ENCODE data around the gene EHD1. TPM values are rescaled to one million over a fixed set of nuclear protein-coding genes. Genes with fewer than 3 reads are reported as not detected.

The EHD1 gene
- total RNA-seq, 1 donor from 2014 or later, result 111 TPM

DNA sequence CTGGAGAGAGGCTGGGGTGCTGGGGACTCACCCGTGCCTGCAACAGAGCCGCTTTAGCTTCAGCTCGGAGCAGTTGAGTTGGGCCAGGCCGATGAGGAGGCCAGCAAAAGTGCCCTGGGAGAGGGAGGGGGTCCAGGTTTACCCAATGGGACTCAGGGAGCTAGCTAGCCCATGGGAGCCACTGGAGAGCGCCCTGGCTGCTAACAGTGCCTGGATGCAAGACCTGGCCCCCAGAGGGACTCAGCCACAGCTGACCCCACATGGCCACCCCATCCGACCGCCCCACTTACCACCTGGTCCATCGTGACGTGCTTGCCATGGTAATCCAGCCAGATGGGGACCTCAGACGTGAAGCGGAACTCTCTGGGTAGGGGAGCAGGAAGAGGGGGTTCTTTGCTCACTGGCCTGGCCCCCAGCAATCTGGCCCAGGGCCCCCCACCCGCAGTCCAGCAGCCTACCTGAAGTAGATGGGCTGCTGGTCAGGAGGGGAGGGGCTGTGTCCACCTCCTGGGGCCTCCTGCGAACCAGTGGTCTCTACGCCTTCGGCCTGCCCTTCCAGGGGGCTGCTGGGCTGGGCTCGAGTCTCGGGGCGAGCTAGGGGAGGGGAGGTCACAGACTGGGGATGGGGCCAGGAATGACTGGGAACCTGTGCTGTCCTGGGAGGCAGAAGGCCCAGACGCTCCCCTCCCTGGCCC lies 19.1 kb upstream of the EHD1 start:
- H3K4me1 Mint-ChIP-seq (ENCODE audit: low read depth), result no peaks in the 10 kb centered on the region
- TF ChIP-seq, protein P1, sequence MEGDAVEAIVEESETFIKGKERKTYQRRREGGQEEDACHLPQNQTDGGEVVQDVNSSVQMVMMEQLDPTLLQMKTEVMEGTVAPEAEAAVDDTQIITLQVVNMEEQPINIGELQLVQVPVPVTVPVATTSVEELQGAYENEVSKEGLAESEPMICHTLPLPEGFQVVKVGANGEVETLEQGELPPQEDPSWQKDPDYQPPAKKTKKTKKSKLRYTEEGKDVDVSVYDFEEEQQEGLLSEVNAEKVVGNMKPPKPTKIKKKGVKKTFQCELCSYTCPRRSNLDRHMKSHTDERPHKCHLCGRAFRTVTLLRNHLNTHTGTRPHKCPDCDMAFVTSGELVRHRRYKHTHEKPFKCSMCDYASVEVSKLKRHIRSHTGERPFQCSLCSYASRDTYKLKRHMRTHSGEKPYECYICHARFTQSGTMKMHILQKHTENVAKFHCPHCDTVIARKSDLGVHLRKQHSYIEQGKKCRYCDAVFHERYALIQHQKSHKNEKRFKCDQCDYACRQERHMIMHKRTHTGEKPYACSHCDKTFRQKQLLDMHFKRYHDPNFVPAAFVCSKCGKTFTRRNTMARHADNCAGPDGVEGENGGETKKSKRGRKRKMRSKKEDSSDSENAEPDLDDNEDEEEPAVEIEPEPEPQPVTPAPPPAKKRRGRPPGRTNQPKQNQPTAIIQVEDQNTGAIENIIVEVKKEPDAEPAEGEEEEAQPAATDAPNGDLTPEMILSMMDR (IDR thresholded peaks at IDR 0.05), result no peak

DNA sequence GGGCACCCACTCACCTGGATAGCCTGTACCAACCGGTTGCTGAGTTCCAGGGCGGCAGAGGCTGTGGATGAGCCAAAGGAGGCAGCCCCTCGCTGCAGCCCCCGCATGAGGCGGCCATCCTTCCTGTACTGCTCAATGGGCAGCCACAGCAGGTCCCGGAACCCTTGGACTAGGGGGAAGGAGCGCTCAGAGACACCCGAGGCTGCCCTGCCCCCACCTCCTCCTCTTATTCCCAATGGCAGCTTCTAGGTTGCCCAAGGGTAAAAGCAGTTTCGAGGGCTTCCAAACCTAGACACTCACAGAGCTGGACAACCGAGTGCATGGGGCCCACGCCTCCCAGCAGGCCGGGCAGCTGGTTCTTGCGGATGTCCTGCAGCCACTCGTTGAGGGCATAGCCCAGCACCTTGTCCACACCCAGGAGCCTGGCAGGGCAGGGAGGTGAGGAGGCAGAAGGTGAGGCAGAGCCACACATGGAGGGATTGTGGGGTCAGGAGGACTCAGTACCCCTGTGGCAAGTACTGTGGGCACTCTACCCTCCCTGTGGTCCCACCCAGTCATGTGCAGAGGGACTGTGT lies 18.1 kb upstream of the EHD1 start:
- Mint-ChIP-seq H3K27me3 (ENCODE audit: low read depth) (no peaks in the 10 kb centered on the region), H3K4me1 (ENCODE audit: low read depth) (no peaks in the 10 kb centered on the region), H3K4me3 (ENCODE audit: unreplicated experiment) (no peak overlapping the region), H3K9me3 (ENCODE audit: low read depth) (no peaks in the 10 kb centered on the region), H3K27ac (ENCODE audit: unreplicated experiment) (no peak overlapping the region), H3K36me3 (ENCODE audit: low read depth) (peaks cover 19% of the 10 kb centered on the region)
- peak; percentile 78 for DNase-seq (ENCODE audit: low spot score)
- TF ChIP-seq, protein P1 (IDR thresholded peaks at IDR 0.05), result no peak

More for the DNA sequence above, 19.1 kb upstream of the EHD1 start:
- Mint-ChIP-seq H3K27ac (ENCODE audit: unreplicated experiment) (no peak overlapping the region), H3K4me3 (ENCODE audit: unreplicated experiment) (no peak overlapping the region), H3K9me3 (ENCODE audit: low read depth) (no peaks in the 10 kb centered on the region), H3K36me3 (ENCODE audit: low read depth) (peaks cover 21% of the 10 kb centered on the region), H3K27me3 (ENCODE audit: low read depth) (no peaks in the 10 kb centered on the region)
- DNase-seq (ENCODE audit: low spot score), result peak; percentile 81

DNA sequence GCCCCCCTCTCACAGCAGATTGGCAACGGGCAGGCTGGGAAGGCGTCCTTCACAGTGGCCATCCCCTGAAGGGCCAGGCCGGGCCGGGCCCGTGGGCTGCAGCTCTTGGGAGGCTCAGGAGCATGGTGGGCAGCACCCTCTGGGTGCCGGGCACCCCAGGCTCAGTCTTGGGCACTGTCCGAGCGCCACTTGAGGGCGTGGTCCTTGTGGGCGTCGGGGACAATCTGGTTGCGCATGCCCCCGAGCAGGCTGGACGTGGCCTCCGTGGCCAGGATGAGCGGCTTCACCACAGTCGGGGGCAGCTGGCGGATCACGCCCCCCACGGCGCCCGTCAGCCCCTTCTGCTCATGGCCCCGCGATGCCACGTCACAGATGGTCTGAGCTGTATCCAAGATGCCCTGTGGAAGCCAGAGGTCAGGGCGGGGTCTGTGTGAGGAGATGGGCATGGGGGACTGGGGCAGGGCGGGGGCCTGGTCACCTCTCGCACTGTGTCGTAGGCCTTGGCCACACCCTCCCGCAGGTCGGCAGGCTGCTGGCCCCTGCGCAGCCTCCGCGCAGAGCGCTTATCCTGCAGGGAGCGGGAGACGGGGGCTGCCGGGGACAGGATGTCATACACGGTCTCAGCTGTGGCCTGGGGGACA lies 16.5 kb upstream of the EHD1 start:
- DNase-seq (ENCODE audit: low spot score), result peak; percentile 88
- Mint-ChIP-seq H3K4me3 (ENCODE audit: unreplicated experiment) (no peak overlapping the region), H3K4me1 (ENCODE audit: low read depth) (no peaks in the 10 kb centered on the region), H3K27ac (ENCODE audit: unreplicated experiment) (no peak overlapping the region), H3K27me3 (ENCODE audit: low read depth) (no peaks in the 10 kb centered on the region), H3K9me3 (ENCODE audit: low read depth) (no peaks in the 10 kb centered on the region), H3K36me3 (ENCODE audit: low read depth) (peaks cover 13% of the 10 kb centered on the region)
- TF ChIP-seq, protein P1 (IDR thresholded peaks at IDR 0.05), result no peak

DNA sequence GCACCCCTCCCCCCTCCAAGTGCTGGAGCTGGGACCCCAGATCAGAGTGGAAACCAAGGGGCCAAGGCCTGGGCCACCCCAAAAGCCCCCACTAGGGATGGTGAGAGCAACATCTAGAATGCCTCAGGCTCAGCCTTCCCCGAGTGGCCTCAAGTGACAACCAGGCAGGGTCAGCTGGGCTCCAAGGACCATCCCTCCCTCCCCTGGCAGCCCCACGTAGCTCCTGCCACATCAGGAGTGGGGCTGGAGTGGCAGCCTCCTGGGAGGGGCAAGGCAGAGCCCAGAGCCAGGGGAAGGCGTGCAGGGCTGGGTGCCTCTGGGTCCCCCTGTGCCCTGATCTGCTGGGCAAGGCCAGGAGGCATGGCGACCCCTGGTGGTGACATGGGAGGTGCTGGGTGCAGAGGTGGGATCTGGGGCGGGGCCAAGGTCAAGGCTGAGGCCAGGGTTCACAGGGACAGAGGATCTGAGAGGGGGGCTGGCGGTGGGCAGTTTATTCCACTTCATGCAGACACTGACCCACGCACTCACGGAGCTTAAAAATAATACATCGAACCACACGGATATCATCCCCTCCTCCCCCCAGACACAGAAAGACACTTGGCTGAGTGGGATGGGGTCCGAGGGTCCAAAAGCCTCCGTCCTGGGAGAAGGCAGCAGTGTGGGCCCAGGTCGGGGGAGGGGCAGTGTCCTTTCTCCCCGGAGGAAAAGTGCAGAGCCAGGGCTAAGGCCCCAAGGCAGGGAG lies 15.8 kb upstream of the EHD1 start:
- Mint-ChIP-seq H3K36me3 (ENCODE audit: low read depth) (peaks cover 10% of the 10 kb centered on the region), H3K4me3 (ENCODE audit: unreplicated experiment) (no peak overlapping the region), H3K27me3 (ENCODE audit: low read depth) (no peaks in the 10 kb centered on the region), H3K27ac (ENCODE audit: unreplicated experiment) (no peak overlapping the region), H3K9me3 (ENCODE audit: low read depth) (no peaks in the 10 kb centered on the region), H3K4me1 (ENCODE audit: low read depth) (no peaks in the 10 kb centered on the region)
- TF ChIP-seq, protein P1 (IDR thresholded peaks at IDR 0.05), result peak; percentile 88
- peak; percentile 93 for DNase-seq (ENCODE audit: low spot score)

Measured in chondrocyte (in vitro differentiated cells).